HG03097 (cell line): ENCODE data around the gene AFG1L.
"Not testable (repeated sequence)": the region's sequence is repeated elsewhere in the genome, so short reads cannot be mapped to it uniquely, and the experiment has no call there.

ENCODE experiments used
- ATAC-seq: cut with Tn5 transposase; IDR thresholded peaks from one replicate; pipeline ENCODE4 v1.9.1; 2021; ENCODE audit not compliant: unreplicated experiment, low FRiP score

Gene AFG1L

DNA sequence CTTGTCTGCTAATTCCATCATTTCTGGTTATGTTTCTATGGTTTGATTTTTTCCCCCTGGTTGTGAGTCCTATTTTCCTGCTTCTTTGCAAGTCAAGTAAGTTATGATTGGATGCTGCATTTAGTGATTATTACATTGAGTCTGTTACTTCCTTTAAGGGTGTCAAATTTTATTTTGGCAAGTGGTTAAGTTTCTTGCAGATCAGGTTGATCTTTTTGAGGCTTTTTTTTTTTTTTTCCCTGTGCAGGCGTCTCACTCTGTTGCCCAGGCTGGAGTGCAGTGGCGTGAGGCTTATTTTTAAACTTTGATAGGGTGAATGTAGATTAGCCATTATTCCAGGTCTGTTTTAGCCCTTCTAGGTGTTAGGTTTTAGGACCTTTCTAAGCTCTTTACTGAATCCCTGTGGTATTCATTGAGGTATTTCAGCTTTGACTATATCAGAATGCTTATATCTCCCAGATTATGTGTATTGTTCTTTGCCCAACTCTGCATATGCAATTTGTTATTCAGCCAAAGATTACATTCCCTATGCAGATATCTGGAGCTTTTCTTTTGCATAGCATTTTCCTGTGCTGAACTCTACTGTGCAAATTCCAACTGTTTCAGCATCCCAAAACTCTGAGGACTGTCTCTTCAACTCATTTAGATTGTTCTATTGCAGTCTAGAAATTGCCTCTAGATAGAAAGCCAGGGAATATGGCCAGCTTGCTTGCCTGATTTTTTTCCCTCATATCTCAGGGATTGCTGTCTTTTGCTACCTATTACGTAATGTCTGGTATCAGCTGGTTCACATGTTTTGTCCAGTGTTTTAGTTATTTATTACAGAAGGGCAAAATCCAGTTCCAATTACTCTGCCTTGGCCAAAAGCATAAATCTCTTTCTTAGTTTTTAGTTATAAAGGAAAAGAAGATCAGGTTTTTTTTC lies 113.3 kb downstream of the AFG1L start:
- ATAC-seq: no peak

DNA sequence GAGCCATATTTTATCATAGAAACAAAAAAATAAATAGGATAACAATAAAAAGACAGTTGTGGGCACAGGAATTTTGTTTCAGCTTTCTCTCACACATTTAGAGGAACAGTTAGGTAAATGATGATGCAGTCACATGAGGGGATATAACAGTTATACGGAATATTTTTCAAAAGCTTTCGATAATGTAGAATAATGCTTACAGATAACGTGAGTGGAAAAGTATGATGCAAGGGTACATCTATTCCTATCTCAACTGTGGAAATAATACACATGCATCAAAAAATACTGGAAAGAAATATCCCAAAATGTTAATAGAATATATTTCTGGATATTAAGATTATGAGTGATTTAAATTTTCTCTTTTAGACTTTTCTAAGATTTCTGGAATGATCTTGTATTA lies 114.0 kb downstream of the AFG1L start:
- no peak for ATAC-seq

DNA sequence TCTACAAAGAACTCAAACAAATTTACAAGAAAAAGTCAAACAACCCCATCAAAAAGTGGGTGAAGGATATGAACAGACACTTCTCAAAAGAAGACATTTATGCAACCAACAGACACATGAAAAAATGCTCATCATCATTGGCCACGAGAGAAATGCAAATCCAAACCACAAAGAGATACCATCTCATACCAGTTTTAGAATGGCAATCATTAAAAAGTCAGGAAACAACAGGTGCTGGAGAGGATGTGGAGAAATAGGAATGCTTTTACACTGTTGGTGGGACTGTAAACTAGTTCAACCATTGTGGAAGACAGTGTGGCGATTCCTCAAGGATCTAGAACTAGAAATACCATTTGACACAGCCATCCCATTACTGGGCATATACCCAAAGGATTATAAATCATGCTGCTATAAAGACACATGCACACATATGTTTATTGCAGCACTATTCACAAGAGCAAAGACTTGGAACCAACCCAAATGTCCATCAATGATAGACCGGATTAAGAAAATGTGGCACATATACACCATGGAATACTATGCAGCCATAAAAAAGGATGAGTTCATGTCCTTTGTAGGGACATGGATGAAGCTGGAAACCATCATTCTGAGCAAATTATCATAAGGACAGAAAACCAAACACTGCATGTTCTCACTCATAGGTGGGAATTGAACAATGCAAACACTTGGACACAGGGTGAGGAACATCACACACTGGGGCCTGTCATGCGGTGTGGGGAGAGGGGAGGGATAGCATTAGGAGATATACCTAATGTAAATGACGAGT lies 121.4 kb downstream of the AFG1L start:
- ATAC-seq: not testable (repeated sequence)

DNA sequence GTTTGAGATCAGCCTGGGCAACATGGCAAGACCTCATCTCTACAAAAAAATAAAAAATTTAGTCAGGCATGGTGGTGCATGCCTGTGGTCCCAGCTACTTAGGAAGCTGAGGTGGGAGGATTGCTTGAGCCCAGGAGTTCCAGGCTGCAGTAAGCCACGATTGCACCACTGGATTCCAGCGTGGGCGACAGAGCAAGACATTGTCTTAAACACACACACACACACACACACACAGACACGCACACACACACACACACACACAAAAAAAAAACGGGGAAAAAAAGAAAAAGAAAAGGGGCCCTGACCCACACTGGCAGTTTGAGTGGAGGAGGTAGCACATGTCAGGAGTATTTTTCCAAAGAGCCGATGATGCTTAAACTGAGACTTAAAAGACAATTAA lies 122.2 kb downstream of the AFG1L start:
- ATAC-seq: no peak

DNA sequence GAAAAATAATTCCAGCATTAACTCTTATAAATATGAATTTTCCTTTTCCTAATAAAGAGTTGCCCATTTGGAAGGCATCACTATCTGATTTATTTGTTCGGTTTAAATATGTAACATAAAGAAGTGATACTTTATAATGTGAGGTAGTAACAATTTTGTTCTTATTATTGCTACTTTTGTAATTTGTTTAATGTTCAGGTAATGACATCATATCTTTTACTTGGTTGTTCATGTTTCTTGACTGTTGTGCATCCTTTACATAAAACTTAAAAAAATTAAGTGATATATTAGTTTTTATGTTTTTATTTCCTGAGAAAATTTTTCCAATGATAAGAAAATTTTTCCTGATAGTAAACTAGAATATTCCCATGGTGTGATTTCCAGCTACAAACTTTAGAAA lies 124.6 kb downstream of the AFG1L start:
- no peak for ATAC-seq

DNA sequence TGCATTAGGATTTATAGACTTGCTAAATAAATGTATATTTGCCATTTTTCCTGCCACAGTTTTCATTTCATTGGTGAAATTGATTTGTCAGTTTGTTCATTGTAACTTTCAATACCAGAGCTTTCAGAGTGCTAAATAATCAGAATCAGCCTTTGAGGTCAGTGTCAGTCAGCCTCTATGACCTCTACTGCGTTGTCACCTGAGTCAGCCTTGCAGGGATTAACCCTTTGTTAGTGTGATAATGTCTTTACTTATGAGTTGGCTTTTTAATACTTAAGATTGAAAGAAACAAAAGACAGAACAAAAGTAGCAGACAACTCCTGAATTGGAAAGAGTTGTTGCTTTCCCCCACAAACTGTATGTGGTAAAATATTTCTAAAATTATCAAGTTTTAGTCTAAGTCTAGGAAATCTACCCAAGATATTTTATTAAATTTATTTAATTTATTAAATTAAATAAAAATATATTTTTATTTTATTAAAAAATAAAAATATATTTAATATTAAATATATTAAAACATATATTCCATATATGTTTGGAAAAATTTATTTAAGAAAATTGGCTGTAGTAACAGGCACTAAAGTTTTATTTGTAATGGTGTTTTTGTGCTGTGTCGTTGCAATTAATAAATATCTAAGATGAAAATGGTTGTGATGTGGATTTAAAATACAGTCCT lies 125.2 kb downstream of the AFG1L start:
- no peak for ATAC-seq

DNA sequence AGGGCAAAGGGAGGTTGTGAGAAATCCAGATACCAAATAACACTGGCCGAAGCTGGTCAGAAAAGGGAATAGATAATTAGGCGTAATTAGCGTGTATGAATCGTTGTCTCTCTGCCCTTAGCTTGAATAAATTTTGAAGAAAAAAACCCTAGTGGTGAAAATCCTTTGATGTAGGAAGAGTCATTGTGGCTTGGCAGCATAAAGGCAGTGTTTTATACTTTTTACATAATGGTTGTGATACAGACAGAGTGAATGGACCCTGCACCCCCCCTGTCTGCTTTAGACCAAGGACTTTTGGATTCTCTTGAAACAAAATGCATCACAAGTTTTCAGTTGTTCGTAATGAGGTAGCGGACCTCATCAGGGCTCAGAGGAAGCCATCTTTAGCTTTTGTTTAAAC lies 126.5 kb downstream of the AFG1L start:
- ATAC-seq: no peak

DNA sequence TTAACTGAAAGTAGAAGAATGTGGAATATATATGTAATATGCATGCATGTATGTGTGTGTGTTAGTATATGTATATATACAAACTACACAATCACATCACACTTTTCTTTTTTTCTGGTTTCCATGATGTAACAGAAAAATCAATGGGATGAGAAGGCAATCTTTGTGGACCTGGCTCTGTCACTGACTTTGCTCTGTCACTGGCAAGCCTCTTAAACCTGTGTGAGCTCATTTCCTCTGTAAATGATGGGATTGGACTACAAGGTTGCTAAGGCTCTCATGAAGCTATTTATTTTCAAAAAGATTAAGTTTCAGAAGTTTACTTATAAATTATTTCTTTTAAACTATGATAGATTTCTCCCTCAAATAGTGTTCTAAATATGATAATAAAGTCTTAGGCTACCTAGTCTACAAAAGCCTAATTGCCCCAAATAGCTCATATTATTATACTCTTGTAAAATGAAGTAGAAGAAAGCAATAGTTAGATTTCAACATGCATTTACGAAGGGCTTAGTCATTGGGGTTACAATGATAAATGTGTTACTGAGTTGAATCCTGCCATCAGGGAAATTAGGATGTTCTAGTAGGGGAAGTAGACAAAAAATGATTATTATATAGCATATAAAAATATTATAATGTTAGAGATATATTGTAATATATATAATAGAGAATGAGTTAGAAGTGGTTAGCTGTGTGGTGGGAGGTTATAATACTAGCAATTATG lies 129.3 kb downstream of the AFG1L start:
- ATAC-seq: no peak

DNA sequence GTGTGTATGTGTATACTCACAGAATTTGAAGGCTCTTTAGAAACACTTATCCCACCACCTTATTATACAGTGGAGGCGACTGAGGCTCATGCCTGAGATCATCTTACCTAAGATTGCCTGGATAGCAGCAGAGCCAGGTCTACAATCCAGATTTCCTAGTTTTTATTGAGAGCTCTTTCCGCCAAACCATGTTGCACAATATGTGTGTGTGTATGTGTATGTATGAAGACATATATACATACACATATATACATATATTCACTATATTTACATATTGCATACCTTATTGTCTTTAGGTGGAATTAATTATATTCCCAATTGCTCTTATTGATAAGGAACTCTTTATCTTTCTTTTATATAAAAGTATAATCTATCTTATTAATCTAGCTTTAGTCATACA lies 130.6 kb downstream of the AFG1L start:
- no peak for ATAC-seq

DNA sequence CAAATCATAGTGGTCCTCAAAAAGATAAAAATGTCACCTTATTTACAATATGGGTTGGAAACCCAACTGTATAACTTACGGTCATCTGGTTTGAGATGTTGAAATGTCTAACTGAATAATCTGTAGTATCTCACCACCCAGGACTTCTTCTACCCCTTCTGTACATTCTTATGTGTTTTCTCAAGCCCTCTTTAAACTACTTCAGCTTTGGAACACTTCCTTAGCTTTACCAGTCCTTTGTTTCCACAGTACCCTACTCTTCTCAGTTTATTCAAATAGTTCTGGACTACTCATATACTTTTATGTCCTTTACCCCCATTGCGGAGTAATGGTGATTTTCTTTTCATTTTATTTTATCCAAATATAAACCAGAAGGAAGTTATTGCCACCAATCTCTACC lies 137.3 kb downstream of the AFG1L start:
- no peak for ATAC-seq

DNA sequence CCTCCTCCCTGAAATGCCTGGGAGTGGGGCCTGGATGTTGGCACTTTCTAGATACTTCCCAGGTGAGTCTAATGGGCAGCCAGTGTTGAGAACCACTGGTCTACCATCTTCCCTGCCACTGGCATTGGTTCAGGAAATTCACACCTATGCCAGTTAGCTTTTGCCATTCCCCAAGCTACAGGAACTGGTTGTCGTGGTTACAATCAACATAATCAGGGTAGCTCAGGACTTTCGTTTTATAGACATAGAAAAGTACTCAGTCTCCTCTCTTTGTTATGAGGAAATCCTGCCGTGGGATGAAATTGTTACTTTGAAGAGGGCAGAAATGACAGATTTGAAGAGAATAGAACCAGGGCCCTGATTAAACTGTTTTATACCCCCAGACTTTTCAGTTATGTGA lies 137.9 kb downstream of the AFG1L start:
- ATAC-seq: no peak

DNA sequence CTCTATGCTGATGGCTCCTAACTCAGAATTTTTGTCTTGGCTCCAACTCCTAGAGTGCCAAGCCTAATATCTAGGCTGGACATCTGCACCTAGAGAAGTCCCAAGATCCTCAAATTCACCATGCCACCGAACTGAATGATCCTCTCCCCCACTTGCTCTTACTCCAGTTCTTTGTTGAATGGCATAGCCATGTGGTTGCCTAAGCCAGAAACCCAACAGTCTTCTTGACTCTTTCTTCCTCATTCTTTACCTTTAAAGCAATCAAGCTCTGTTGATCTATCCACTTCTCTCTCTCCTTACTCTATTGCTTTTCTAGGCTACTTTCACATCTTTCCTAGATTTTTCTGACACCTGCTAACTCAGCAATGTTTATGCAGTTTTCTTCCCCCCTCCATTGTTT lies 139.4 kb downstream of the AFG1L start:
- no peak for ATAC-seq

DNA sequence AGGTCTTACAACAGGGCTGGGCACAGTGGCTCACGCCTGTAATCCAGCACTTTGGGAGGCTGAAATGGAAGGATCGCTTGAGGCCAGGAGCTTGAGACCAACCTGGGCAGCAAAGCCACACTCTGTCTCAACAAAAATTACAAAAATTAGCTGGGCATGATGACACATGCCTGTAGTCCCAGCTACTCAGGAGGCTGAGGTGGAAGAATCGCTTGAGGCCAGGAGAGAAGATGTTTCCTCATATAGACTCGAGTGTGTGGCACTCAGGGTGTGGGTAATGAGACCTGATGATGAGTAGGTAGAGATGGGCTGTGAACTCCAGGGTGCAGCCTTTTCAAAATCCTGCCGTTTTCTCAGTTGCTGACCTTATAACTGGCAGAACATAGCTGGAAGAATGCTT lies 140.5 kb downstream of the AFG1L start:
- no peak for ATAC-seq

DNA sequence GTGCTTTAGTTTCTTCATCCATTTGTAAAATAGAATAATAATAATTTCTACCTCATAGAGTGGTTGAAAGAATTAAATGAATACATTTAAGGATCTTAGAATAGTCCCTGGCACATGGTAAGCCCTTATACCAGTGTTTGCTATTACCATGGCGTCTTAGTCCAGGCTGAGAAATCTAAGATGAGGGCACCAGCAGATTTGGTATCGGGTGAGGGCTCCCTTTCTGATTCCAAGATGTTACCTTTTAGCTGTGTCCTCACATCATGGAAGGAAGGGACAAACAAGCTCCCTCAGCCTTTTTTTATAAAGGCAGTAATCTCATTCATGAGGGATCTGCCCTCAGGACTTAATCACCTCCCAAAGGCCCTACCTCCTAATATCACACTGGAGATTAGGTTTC lies 141.9 kb downstream of the AFG1L start:
- ATAC-seq: no peak

DNA sequence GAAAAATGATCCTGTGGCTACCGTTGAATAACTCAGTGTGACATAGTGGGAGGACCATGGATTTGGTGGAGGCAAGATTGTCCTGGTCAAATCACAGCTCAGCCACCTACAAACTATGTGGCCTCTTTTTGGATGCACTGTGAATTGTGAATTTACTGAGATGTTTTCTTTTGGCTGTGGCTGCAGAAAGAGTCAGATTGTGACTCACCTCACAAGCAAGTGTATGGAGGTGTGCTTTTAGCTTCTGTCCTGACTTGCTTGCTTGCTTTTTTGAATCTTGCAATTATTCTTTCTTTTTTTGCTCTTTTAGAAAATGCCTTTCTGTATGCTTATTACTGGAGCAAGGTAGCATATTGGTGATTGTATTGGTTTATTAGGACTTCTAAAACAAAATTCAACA lies 143.0 kb downstream of the AFG1L start:
- ATAC-seq: no peak

DNA sequence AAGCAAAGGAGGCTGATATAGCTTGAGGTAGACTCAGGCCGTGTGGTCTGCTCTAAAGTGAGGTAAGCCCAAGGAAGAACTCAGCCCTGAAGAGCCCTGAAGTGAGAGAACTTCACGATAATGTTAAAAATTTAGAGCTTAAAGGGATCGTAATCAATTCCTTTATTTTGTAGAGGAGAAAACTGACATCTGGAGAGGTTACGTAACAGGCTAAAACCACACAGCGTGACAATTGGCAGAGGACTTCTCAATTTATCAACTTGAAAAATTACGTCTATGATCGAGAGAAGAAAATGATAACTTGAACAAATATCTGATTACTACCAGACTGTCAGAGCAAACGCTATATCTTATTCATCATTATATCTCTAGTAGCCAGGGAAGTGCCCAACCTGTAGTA lies 144.1 kb downstream of the AFG1L start:
- ATAC-seq: no peak

DNA sequence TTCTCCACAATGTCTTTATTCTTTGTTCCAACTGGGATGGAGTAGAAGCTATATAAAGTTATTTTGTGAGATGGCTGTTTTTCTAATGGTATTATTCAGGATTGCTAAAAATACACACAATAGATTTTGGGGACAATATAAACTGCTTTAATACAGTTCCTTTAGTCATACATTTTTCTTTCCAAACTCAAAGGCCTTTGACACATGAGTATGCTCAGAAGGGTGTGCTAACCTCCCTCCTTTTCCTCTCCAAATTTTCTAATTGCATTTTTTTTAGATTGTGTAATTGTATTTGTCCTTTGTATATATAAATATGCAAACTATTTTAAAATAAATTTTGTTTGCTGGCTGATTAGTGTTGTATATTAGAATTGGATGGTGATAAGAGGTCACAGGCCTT lies 146.3 kb downstream of the AFG1L start:
- ATAC-seq: no peak

DNA sequence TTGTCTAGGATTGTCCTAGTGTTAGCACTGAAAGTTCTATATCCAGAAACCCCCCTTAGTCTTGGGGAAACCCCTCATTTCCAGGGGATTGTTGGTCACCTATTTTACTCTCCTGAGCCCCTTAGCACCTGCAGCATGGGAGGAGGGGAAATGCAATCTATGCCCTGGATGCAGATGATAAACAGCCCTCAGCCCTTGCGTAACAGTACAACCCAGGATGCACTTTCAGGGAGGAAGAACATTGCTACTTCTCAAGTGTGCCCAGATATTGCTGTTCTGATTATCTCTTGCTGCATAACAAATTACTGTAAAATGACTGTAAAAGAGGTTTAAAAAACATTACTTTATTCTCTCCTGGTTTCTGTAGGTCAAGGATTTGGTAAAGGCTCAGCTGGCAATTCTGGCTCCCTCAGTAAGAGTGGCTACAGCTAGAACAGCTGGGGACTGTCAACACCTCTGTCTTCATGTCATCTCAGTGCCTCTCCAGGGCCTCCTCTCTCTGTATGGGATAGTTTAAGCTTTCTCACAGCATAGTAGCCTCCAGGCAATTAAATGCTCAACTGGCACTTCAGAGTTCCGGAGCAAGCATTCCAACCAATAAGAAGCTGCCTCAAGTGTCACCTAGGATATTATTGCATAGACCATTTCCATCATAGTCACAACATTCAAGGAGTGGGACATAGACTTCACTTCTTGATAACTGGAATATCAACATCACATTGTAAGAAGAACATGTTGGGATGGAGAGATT lies 148.1 kb downstream of the AFG1L start:
- ATAC-seq: no peak

DNA sequence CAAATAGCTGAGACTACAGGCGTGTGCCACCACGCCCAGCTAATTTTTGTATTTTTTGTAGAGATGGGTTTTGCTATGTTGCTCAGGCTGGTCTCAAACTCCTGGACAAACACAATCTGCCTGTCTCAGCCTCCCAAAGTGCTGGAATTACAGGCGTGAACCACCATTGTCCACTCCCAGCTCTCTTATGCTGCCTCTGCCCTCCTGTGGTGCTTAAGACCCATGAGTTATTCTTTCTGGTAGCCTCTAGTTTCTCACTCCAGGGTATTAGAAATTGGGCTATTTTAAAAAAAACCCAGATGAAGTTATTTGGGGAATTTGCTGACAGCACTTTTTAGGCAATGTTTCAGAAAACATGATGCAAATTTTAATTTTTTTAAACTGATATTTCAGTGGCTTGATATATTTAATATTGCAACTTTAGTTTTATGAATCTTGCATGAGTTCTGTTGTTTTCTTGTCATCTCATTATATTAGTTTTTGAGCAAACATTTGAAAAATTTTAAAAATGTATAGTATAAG lies 151.8 kb downstream of the AFG1L start:
- no peak for ATAC-seq

DNA sequence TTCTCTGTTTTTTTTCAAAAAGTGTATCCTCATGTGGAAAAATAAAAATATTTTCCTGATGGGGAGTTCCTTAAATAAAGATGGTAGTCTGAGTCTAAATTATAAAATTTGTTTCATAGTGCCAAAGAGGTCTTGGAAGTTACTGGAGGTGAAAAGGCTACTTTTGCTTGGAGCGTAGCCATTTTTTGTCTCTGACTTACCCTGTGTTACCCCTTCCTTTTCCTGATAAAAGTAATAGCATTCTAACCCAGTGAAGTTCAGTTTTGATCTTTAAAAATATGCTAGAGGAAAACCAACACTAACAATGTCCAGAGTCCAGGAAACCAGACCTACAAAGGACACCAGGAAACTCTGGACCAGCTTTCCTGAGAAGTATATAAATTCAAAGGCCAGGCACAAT lies 153.6 kb downstream of the AFG1L start:
- no peak for ATAC-seq
